ENCODE results near the gene FRRS1L.

DNA sequence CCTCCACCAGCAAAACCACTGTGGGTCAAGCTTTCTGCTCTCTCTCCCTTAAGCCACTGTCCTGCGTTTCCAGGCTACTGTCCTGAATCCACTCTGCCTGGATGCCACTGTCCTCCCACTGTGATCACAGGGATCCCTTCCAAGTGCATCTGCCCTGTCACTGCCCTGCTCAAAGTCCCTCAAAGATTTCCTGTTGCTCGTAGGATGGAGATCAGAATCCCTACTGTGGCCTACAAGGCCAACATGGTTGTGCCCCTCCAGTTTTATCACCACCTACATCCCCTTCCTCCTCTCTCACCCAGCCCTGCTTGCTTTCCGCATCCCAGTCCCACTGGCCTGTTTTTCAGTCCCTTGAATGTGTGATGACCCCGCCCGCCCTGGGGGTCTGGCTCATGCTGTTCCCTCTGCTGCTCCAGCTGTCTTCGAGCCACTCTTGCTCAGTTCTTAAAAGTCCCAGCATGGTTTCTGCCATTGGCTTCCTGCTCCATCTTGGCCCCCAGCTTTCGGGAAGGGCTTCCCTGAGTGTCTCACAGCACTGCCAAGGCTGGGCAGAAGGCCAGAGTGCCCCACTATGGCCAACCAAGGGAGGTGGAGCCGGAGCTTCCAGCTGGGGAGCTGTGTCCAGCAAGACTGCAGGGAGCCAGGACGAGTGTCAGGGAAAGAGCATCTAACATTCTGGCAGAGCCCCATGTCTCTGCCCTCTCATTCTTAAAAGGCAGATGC lies 12.9 kb upstream of the FRRS1L start:
- TF ChIP-seq ZFP30 (CRISPR knock-in tag; IDR thresholded peaks at IDR 0.05) (no peak), TCF4 (CRISPR knock-in tag; IDR thresholded peaks at IDR 0.05; ENCODE audit: borderline replicate concordance) (no peak), GLIS3 (CRISPR knock-in tag; IDR thresholded peaks at IDR 0.05) (no peak), RARB (CRISPR knock-in tag; IDR thresholded peaks at IDR 0.05) (no peak), ZNF8 (CRISPR knock-in tag; IDR thresholded peaks at IDR 0.05) (no peak), PPARA (CRISPR knock-in tag; IDR thresholded peaks at IDR 0.05; ENCODE audit: borderline replicate concordance) (no peak), ISL1 (CRISPR knock-in tag; IDR thresholded peaks at IDR 0.05) (no peak), TOX (CRISPR knock-in tag; IDR thresholded peaks at IDR 0.05; ENCODE audit: borderline replicate concordance) (no peak), ZC3H10 (CRISPR knock-in tag; IDR thresholded peaks at IDR 0.05) (no peak), BACH2 (CRISPR knock-in tag; IDR thresholded peaks at IDR 0.05; ENCODE audit: borderline replicate concordance) (no peak)
- TF ChIP-seq, protein P1, sequence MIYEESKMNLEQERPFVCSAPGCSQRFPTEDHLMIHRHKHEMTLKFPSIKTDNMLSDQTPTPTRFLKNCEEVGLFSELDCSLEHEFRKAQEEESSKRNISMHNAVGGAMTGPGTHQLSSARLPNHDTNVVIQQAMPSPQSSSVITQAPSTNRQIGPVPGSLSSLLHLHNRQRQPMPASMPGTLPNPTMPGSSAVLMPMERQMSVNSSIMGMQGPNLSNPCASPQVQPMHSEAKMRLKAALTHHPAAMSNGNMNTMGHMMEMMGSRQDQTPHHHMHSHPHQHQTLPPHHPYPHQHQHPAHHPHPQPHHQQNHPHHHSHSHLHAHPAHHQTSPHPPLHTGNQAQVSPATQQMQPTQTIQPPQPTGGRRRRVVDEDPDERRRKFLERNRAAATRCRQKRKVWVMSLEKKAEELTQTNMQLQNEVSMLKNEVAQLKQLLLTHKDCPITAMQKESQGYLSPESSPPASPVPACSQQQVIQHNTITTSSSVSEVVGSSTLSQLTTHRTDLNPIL (CRISPR knock-in tag; IDR thresholded peaks at IDR 0.05; ENCODE audit: low read depth): no peak

All from SK-N-SH treated with all-trans-retinoic acid at 6 μM for 48 hours (cell line).